Measurements from ENCODE around the gene HINFP.

DNA sequence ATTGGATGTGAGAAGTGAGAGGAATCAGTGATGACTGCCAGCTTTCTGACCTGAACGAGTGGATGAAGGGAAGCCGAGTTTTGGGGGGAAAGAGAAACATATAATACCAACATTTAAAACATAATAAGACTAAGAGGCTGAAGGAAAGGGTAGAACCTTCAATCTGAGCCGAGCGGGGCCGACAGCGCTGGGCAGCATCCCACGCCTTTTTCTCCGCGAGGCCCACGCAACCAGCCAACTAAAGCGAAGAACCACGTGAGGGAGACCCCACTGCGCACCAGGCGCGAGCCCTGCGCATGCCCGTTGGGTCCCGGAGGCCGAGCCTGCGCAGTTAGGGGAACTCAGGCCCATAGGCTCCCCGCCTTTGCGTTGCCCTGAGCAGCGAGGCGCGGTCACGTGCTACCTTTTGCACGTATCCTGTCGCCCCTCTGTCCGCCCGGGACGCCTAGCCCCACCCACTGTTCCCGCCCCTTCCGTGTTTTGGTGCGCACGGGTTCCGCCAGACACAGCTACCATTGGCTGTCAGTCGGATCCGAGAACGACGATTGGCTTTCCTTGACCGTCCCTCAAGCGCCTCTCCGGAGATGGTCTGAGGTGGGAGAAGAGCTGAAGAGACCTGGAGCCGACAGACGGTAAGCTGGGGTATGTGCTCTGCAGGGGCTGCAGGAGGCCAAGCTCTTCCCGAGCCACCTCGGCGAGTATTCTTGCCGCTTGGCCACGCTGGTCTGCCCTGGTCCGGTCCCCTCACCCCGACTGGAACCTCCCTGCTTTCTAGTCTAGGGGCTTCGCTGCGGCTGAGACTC is at the start of gene HINFP:
- TF ChIP-seq, protein P1, sequence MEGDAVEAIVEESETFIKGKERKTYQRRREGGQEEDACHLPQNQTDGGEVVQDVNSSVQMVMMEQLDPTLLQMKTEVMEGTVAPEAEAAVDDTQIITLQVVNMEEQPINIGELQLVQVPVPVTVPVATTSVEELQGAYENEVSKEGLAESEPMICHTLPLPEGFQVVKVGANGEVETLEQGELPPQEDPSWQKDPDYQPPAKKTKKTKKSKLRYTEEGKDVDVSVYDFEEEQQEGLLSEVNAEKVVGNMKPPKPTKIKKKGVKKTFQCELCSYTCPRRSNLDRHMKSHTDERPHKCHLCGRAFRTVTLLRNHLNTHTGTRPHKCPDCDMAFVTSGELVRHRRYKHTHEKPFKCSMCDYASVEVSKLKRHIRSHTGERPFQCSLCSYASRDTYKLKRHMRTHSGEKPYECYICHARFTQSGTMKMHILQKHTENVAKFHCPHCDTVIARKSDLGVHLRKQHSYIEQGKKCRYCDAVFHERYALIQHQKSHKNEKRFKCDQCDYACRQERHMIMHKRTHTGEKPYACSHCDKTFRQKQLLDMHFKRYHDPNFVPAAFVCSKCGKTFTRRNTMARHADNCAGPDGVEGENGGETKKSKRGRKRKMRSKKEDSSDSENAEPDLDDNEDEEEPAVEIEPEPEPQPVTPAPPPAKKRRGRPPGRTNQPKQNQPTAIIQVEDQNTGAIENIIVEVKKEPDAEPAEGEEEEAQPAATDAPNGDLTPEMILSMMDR (conservative IDR thresholded peaks at IDR 0.05 in 1 of 2, IDR thresholded peaks at IDR 0.05 in 1 of 2; ENCODE audit: extremely low read depth in 1 of 2, insufficient read depth in 1 of 2, low read depth in 1 of 2, low read length in 2 of 2) = no peak
- TF ChIP-seq EZH2 (IDR thresholded peaks at IDR 0.05; ENCODE audit: borderline replicate concordance, low read length) = no peak

Data from mammary epithelial cell (primary cell).